Peyer's patch (tissue), 4 donors: ENCODE results near the gene CCNDBP1.

ENCODE experiments used
- CTCF ChIP-seq, 6 experiments: fragments of 450-650 bp in 4 of 6; fragments of 200-600 bp in 2 of 6; sonication (generic) in 1 of 6; IDR thresholded peaks; one replicate each; pipeline ENCODE4 v1.5.1; 2017 to 2019; ENCODE audit warnings: antibody characterized with exemption in 6 of 6, mild to moderate bottlenecking in 3 of 6, moderate library complexity in 1 of 6
- POLR2A ChIP-seq, 2 donors: fragments of 450-650 bp; IDR thresholded peaks; one replicate each; pipeline ENCODE4 v1.5.1; 2017; ENCODE audit warnings: antibody characterized with exemption in 2 of 2, mild to moderate bottlenecking in 2 of 2, moderate library complexity in 2 of 2

GRCh38 chr15:43239732-43240491 is 54.7 kb downstream of the CCNDBP1 start:
- TF ChIP-seq CTCF (IDR thresholded peaks at IDR 0.05): no peak
- no peak for TF ChIP-seq POLR2A (IDR thresholded peaks at IDR 0.05)
